Mesenchymal stem cell (in vitro differentiated cells and primary cell): ENCODE data around the gene RASGRP4. TPM values are rescaled to one million over a fixed set of nuclear protein-coding genes. Genes with fewer than 3 reads are reported as not detected.
"Not testable (repeated sequence)": the region's sequence is repeated elsewhere in the genome, so short reads cannot be mapped to it uniquely, and the experiment has no call there.

Experiments
- DNase-seq: peaks from one replicate; pipeline ENCODE4 v3.0.0-alpha.2; 2013
- H2AFZ ChIP-seq: one replicate; pipeline ENCODE4 v1.6.1; 2013; ENCODE audit warnings: low read depth, mild to moderate bottlenecking, control low read depth, inconsistent platforms, low read length, moderate library complexity
- H2AK5ac ChIP-seq: 2 replicates; pipeline ENCODE4 v1.6.1; 2013; ENCODE audit warnings: low read length, moderate library complexity, mild to moderate bottlenecking, inconsistent platforms; ENCODE audit not compliant: severe bottlenecking
- H2BK120ac ChIP-seq: one replicate; pipeline ENCODE4 v1.6.1; 2013; ENCODE audit warnings: low read depth, mild to moderate bottlenecking, inconsistent platforms, low read length, moderate library complexity
- H2BK12ac ChIP-seq, 2 experiments: one replicate each; pipeline ENCODE4 v1.6.1; 2013; ENCODE audit warnings: inconsistent platforms in 2 of 2, low read length in 2 of 2, mild to moderate bottlenecking in 2 of 2, moderate library complexity in 2 of 2, control low read depth in 1 of 2
- H2BK15ac ChIP-seq: one replicate; pipeline ENCODE4 v1.6.1; 2013; ENCODE audit warnings: mild to moderate bottlenecking, low read depth, inconsistent platforms; ENCODE audit not compliant: poor library complexity, severe bottlenecking
- H2BK5ac ChIP-seq: 2 replicates; pipeline ENCODE4 v1.6.1; 2013; ENCODE audit warnings: low read depth, mild to moderate bottlenecking, low read length, control low read depth, inconsistent platforms; ENCODE audit not compliant: poor library complexity, severe bottlenecking
- H3K14ac ChIP-seq, 2 experiments: one replicate each; pipeline ENCODE4 v1.6.1; 2013; ENCODE audit warnings: inconsistent platforms in 2 of 2, low read length in 2 of 2, control low read depth in 1 of 2, mild to moderate bottlenecking in 1 of 2, moderate library complexity in 1 of 2
- H3K18ac ChIP-seq, 2 experiments: one replicate each; pipeline ENCODE4 v1.6.1; 2013; ENCODE audit warnings: inconsistent platforms in 2 of 2, low read length in 2 of 2, control low read depth in 1 of 2, low read depth in 1 of 2, mild to moderate bottlenecking in 1 of 2
- H3K23ac ChIP-seq, 2 experiments: one replicate each; pipeline ENCODE4 v1.6.1; 2013; ENCODE audit warnings: inconsistent platforms in 2 of 2, low read length in 2 of 2, mild to moderate bottlenecking in 2 of 2, moderate library complexity in 2 of 2, control low read depth in 1 of 2
- H3K27ac ChIP-seq: 2 replicates; pipeline ENCODE4 v1.5.1; 2013; ENCODE audit warnings: mild to moderate bottlenecking, moderate library complexity, low read length, control low read depth, inconsistent platforms; ENCODE audit not compliant: poor library complexity, severe bottlenecking
- H3K27me3 ChIP-seq, 2 experiments: 2 replicates each; pipeline versions ENCODE4 v1.6.1 to v1.7.0; 2013; ENCODE audit warnings: low read length in 2 of 2, mild to moderate bottlenecking in 2 of 2, moderate library complexity in 2 of 2, control low read depth in 1 of 2, inconsistent platforms in 1 of 2; ENCODE audit not compliant: control insufficient read depth in 1 of 2, insufficient read depth in 1 of 2
- H3K36me3 ChIP-seq, 2 experiments: 2 replicates each; pipeline versions ENCODE4 v1.6.1 to v1.7.0; 2013; ENCODE audit warnings: low read length in 2 of 2, control low read depth in 1 of 2, inconsistent platforms in 1 of 2, low read depth in 1 of 2, mild to moderate bottlenecking in 1 of 2; ENCODE audit not compliant: insufficient read depth in 2 of 2, control insufficient read depth in 1 of 2
- H3K4ac ChIP-seq, 2 experiments: one replicate each; pipeline ENCODE4 v1.6.1; 2013; ENCODE audit warnings: inconsistent platforms in 2 of 2, low read length in 2 of 2, mild to moderate bottlenecking in 2 of 2, moderate library complexity in 2 of 2, control low read depth in 1 of 2, low read depth in 1 of 2
- H3K4me1 ChIP-seq: 2 replicates; pipeline ENCODE4 v1.6.1; 2013; ENCODE audit warnings: low read depth, low read length, control low read depth; ENCODE audit not compliant: control insufficient read depth, insufficient read depth
- H3K4me2 ChIP-seq: 2 replicates; pipeline ENCODE4 v1.6.1; 2013; ENCODE audit warnings: low read length, mild to moderate bottlenecking, inconsistent platforms; ENCODE audit not compliant: poor library complexity, severe bottlenecking
- H3K4me3 ChIP-seq, 2 experiments: 2 replicates each; pipeline versions ENCODE4 v1.5.1 to v1.7.0; 2013; ENCODE audit warnings: low read length in 2 of 2, mild to moderate bottlenecking in 2 of 2, control low read depth in 1 of 2, low read depth in 1 of 2; ENCODE audit not compliant: insufficient read depth in 1 of 2
- H3K79me1 ChIP-seq: replicated peaks from 2 replicates; pipeline ENCODE4 v1.6.1; 2013; ENCODE audit warnings: mild to moderate bottlenecking, control low read depth, low read length, inconsistent platforms; ENCODE audit not compliant: poor library complexity, severe bottlenecking
- H3K9ac ChIP-seq: 2 replicates; pipeline ENCODE4 v1.7.0; 2013; ENCODE audit warnings: mild to moderate bottlenecking, low read length, moderate library complexity
- H3K9me3 ChIP-seq: 2 replicates; pipeline ENCODE4 v1.7.0; 2013; ENCODE audit warnings: mild to moderate bottlenecking, low read length; ENCODE audit not compliant: control insufficient read depth
- H4K8ac ChIP-seq: one replicate; pipeline ENCODE4 v1.6.1; 2013; ENCODE audit warnings: inconsistent platforms, mild to moderate bottlenecking, low read length, moderate library complexity
- H4K91ac ChIP-seq: one replicate; pipeline ENCODE4 v1.6.1; 2013; ENCODE audit warnings: mild to moderate bottlenecking, low read length, inconsistent platforms
- WGBS: methylation state at CpG from one replicate; pipeline ENCODE4 v1.1.7; 2013; ENCODE audit warnings: mixed read lengths; 5-methylcytosine and 5-hydroxymethylcytosine counted together
- polyA plus RNA-seq, 2 experiments: library from polyadenylated mRNA; stranded (reverse); fragments of 200-250 nt; gene quantifications; one replicate each; pipeline ENCODE4 v1.2.3, GENCODE V29; 2013

RASGRP4 gene, protein sequence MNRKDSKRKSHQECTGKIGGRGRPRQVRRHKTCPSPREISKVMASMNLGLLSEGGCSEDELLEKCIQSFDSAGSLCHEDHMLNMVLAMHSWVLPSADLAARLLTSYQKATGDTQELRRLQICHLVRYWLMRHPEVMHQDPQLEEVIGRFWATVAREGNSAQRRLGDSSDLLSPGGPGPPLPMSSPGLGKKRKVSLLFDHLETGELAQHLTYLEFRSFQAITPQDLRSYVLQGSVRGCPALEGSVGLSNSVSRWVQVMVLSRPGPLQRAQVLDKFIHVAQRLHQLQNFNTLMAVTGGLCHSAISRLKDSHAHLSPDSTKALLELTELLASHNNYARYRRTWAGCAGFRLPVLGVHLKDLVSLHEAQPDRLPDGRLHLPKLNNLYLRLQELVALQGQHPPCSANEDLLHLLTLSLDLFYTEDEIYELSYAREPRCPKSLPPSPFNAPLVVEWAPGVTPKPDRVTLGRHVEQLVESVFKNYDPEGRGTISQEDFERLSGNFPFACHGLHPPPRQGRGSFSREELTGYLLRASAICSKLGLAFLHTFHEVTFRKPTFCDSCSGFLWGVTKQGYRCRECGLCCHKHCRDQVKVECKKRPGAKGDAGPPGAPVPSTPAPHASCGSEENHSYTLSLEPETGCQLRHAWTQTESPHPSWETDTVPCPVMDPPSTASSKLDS
- not detected for polyA plus RNA-seq (2013, experiment 1 of 2)
- polyA plus RNA-seq (2013, experiment 2 of 2), result not detected

DNA sequence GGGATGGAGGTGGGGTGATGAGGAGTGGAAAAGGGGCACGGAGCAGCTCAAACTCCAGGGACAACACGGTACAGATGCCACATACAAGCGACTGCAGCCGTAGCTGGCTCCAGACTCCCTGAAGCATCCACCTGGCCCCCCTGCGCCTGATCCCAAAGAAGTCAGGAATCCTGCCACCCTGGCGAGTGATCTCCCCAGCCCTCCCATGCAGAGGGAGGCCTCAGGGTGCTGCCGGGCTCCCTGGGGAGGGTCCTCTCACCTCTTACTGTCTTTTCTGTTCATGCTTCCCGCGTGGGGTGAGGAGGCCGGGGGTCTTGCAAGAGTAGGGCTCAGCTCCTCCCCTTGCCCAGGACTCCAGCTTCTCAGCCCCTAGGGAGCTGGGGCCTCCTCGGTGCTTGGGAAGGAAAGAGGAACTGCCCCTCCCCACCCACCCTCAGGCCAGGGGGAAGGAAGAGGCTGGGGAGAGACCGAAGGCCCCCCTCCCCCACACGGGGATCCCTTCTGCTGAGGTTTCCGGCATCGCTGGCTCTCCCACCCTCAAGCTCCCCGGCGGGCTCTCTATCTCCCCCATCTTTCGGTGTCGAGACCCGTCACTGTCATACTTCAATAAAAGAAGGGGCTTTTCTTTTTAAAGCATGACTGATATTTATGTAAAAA, at the start of gene RASGRP4:
RASGRP4 (minus strand) TSS at position 410 of the 657 bp plus-strand sequence; CDS start at position 282, 128 bp downstream.
- H4K91ac ChIP-seq, result no peak within 1 kb of the TSS
- DNase-seq, result no peak
- no peak within 1 kb of the TSS for H3K4me2 ChIP-seq
- no peak within 1 kb of the TSS for H3K4ac ChIP-seq
- H3K4me1 ChIP-seq, result no peaks in the 10 kb centered on the region
- H3K9ac ChIP-seq, result no peak within 1 kb of the TSS
- no peak within 1 kb of the TSS for H3K23ac ChIP-seq
- H3K14ac ChIP-seq, result peak within 1 kb of the TSS in 1 of 2 experiments; percentile 59
- 78% methylated on average over 7 of the region's 20 CpGs for WGBS
- no peak within 1 kb of the TSS for H3K18ac ChIP-seq
- H2BK120ac ChIP-seq, result no peak within 1 kb of the TSS
- no peak within 1 kb of the TSS for H2BK15ac ChIP-seq
- no peaks in the 10 kb centered on the region for H3K79me1 ChIP-seq
- no peak within 1 kb of the TSS for H2BK12ac ChIP-seq
- H2BK5ac ChIP-seq, result no peak within 1 kb of the TSS
- no peak within 1 kb of the TSS for H3K27ac ChIP-seq
- H2AK5ac ChIP-seq, result no peak within 1 kb of the TSS
- H3K36me3 ChIP-seq, result no peaks in the 10 kb centered on the region
- H4K8ac ChIP-seq, result no peak within 1 kb of the TSS
- H2AFZ ChIP-seq, result no peak within 1 kb of the TSS
- H3K9me3 ChIP-seq, result no peaks in the 10 kb centered on the region
- no peak within 1 kb of the TSS for H3K4me3 ChIP-seq
- peaks cover 16 to 67% of the 10 kb centered on the region in 2 experiments for H3K27me3 ChIP-seq

DNA sequence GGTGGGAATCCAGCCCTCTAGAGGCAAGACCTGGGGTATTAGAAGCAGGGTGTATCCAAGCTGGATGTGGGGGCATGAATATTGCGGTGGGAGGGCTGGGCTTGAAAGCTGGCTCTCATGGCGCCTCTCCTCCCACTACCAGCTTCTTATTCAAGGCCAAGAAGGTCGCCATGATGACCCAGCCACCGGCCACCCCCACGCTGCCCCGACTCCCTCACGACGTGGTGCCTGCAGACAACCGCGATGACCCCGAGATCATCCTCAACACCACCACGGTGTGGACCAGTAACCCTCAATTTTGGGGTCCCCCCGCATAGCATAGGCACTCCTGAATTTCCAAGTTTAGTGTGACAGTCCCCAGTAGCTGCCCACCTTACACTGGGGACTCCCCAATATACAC, 49.2 kb upstream of the RASGRP4 start:
- no peak overlapping the region for H3K9ac ChIP-seq
- no peak overlapping the region for H2BK15ac ChIP-seq
- no peaks in the 10 kb centered on the region for H3K36me3 ChIP-seq
- H2AFZ ChIP-seq, result no peak overlapping the region
- H3K27ac ChIP-seq, result no peak overlapping the region
- H4K8ac ChIP-seq, result no peak overlapping the region
- no peak overlapping the region for H2BK12ac ChIP-seq
- H2BK5ac ChIP-seq, result no peak overlapping the region
- no peaks in the 10 kb centered on the region for H3K79me1 ChIP-seq
- no peak overlapping the region for H3K4me2 ChIP-seq
- H3K4me3 ChIP-seq, result no peak overlapping the region
- no peak overlapping the region for H3K18ac ChIP-seq
- H2AK5ac ChIP-seq, result no peak overlapping the region
- no peak overlapping the region for H3K4ac ChIP-seq
- H3K4me1 ChIP-seq, result peaks cover 2% of the 10 kb centered on the region
- H3K14ac ChIP-seq, result no peak overlapping the region
- no peak overlapping the region for H3K23ac ChIP-seq
- no peaks in the 10 kb centered on the region for H3K9me3 ChIP-seq
- no peak for DNase-seq
- no peak overlapping the region for H2BK120ac ChIP-seq
- H4K91ac ChIP-seq, result no peak overlapping the region
- peaks cover 13 to 33% of the 10 kb centered on the region in 2 experiments for H3K27me3 ChIP-seq
- WGBS, result 88% methylated on average over 13 of the region's 13 CpGs

DNA sequence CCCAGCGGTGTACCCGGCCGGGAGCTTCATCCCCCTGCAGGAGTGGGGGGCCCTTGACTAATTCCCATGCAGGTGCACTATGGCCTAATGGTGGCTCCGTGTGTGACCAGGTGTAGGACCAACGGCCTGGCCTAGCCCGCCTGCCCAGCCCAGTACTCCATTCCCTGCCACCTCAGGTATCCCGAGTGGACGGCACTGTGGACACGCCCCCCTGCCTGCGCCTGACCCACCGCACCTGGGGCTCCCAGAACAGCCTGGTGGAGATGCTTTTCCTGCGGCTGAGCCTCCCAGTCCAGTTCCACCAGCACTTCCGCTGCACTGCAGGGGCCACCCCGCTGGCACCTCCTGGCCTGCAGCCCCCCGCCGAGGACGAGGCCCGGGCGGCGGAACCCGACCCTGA, 47.2 kb upstream of the RASGRP4 start:
- Histone ChIP-seq H3K23ac (no peak overlapping the region), H2BK15ac (no peak overlapping the region), H2AK5ac (no peak overlapping the region), H3K27me3 (peaks cover 13 to 28% of the 10 kb centered on the region in 2 experiments), H3K9ac (no peak overlapping the region), H3K4me2 (no peak overlapping the region), H3K14ac (no peak overlapping the region), H4K91ac (no peak overlapping the region), H3K4me1 (peaks cover 2% of the 10 kb centered on the region), H2BK5ac (no peak overlapping the region), H3K18ac (no peak overlapping the region), H3K4ac (no peak overlapping the region), H3K27ac (no peak overlapping the region), H2BK120ac (no peak overlapping the region), H3K9me3 (peaks cover 5% of the 10 kb centered on the region), H2BK12ac (no peak overlapping the region), H3K79me1 (no peaks in the 10 kb centered on the region), H4K8ac (no peak overlapping the region), H2AFZ (no peak overlapping the region), H3K4me3 (no peak overlapping the region), H3K36me3 (no peaks in the 10 kb centered on the region)
- no peak for DNase-seq
- 88% methylated on average over 21 of the region's 21 CpGs for WGBS

DNA sequence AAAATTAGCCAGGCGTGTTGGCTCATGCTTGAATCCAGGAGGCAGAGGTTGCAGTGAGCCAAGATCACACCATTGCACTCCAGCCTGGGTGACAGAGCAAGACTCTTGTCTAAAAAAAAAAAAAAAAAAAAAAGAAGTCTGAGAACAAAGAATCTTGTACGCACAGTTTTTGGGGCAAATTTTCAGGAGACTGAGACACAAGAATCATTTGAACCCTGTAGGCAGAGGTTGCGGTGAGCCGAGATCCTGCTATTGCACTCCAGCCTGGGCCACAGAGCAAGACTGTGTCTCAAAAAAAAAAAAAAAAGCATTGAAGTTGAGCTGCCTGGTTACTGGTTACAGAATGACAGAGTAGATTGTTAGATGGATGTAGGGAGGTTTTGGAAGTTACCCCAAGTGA, 46.7 kb upstream of the RASGRP4 start:
- not testable (repeated sequence) for H2BK120ac ChIP-seq, H3K9me3 ChIP-seq, H4K91ac ChIP-seq, H3K4me2 ChIP-seq, H3K27ac ChIP-seq, H2AK5ac ChIP-seq, H2BK15ac ChIP-seq, H3K79me1 ChIP-seq, H3K14ac ChIP-seq, H3K4me1 ChIP-seq, H2BK5ac ChIP-seq, H2AFZ ChIP-seq, H3K9ac ChIP-seq, H3K18ac ChIP-seq, DNase-seq, H3K36me3 ChIP-seq, H3K4me3 ChIP-seq, H3K4ac ChIP-seq, H4K8ac ChIP-seq, H3K23ac ChIP-seq, H2BK12ac ChIP-seq
- peaks cover 11 to 25% of the 10 kb centered on the region in 2 experiments for H3K27me3 ChIP-seq
- 94% methylated on average over 4 of the region's 4 CpGs for WGBS
